Measurements from ENCODE around the gene TEKT1. TPM values are rescaled to one million over a fixed set of nuclear protein-coding genes. Genes with fewer than 3 reads are reported as not detected.

TEKT1 gene
- total and polyA plus RNA-seq, 2 experiments from 2014 or later = 0.07 TPM; not detected in 1

DNA sequence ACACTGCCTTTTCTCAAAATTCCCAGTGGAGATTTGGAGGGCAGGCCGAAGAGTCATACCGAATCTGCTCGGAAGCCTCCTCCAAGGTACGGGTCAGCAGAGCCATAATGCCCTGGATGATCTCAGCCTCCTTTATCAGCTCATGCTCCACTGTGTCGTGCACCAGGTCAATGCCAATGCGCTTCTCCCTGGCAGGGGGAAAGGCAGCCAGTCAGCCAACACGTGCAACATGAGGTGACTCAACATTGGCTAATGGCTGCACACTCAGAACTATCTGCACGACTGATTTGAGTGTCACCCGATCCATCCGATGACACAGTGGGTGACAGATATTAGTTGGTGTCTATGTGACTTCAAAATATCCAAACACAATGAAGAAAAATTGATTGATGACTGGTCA, 15.8 kb downstream of the TEKT1 start:
- H3K79me2 ChIP-seq = no peaks in the 10 kb centered on the region
- WGBS (ENCODE audit: low lambda C conversion rate, missing lambda C conversion rate) = 89% methylated on average over 10 of the region's 10 CpGs
- no peak overlapping the region for H2AFZ ChIP-seq
- H3K9me2 ChIP-seq (replicated peaks; ENCODE audit: insufficient read depth) = no peaks in the 10 kb centered on the region
- H4K20me1 ChIP-seq (ENCODE audit: insufficient read depth, poor library complexity, severe bottlenecking) = no peaks in the 10 kb centered on the region
- DNase-seq (ENCODE audit: low spot score) = no peak
- no peaks in the 10 kb centered on the region for H3K4me1 ChIP-seq (ENCODE audit: insufficient read depth)
- H3K36me3 ChIP-seq (replicated peaks; ENCODE audit: insufficient read depth, low read depth) = no peaks in the 10 kb centered on the region
- no peak overlapping the region for H3K4me3 ChIP-seq
- no peak overlapping the region for H3K4me2 ChIP-seq
- no peaks in the 10 kb centered on the region for H3K27me3 ChIP-seq
- TF ChIP-seq EZH2 (IDR thresholded peaks at IDR 0.05; ENCODE audit: borderline replicate concordance) (no peak), EZH2phosphoT487 (IDR thresholded peaks at IDR 0.05; ENCODE audit: low read depth, severe bottlenecking, unreplicated experiment) (no peak)
- TF ChIP-seq, protein P1, sequence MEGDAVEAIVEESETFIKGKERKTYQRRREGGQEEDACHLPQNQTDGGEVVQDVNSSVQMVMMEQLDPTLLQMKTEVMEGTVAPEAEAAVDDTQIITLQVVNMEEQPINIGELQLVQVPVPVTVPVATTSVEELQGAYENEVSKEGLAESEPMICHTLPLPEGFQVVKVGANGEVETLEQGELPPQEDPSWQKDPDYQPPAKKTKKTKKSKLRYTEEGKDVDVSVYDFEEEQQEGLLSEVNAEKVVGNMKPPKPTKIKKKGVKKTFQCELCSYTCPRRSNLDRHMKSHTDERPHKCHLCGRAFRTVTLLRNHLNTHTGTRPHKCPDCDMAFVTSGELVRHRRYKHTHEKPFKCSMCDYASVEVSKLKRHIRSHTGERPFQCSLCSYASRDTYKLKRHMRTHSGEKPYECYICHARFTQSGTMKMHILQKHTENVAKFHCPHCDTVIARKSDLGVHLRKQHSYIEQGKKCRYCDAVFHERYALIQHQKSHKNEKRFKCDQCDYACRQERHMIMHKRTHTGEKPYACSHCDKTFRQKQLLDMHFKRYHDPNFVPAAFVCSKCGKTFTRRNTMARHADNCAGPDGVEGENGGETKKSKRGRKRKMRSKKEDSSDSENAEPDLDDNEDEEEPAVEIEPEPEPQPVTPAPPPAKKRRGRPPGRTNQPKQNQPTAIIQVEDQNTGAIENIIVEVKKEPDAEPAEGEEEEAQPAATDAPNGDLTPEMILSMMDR (IDR thresholded peaks at IDR 0.05; ENCODE audit: poor library complexity) = no peak
- H3K27ac ChIP-seq = no peak overlapping the region
- no peaks in the 10 kb centered on the region for H3K9me3 ChIP-seq (ENCODE audit: low read depth)

GRCh38 chr17:6812295-6812694, 19.2 kb downstream of the TEKT1 start:
- H3K9me2 ChIP-seq (replicated peaks; ENCODE audit: insufficient read depth) = no peaks in the 10 kb centered on the region
- no peak overlapping the region for H3K4me2 ChIP-seq
- no peak overlapping the region for H2AFZ ChIP-seq
- H3K4me1 ChIP-seq (ENCODE audit: insufficient read depth) = no peaks in the 10 kb centered on the region
- no peak for DNase-seq (ENCODE audit: low spot score)
- no peaks in the 10 kb centered on the region for H3K36me3 ChIP-seq (replicated peaks; ENCODE audit: insufficient read depth, low read depth)
- H3K79me2 ChIP-seq = no peaks in the 10 kb centered on the region
- no peaks in the 10 kb centered on the region for H3K27me3 ChIP-seq
- TF ChIP-seq EZH2 (IDR thresholded peaks at IDR 0.05; ENCODE audit: borderline replicate concordance) (no peak), EZH2phosphoT487 (IDR thresholded peaks at IDR 0.05; ENCODE audit: low read depth, severe bottlenecking, unreplicated experiment) (no peak)
- TF ChIP-seq, protein P1 (IDR thresholded peaks at IDR 0.05; ENCODE audit: poor library complexity) = no peak
- 87% methylated on average over 9 of the region's 9 CpGs for WGBS (ENCODE audit: low lambda C conversion rate, missing lambda C conversion rate)
- no peaks in the 10 kb centered on the region for H3K9me3 ChIP-seq (ENCODE audit: low read depth)
- no peak overlapping the region for H3K27ac ChIP-seq
- H4K20me1 ChIP-seq (ENCODE audit: insufficient read depth, poor library complexity, severe bottlenecking) = no peaks in the 10 kb centered on the region
- H3K4me3 ChIP-seq = no peak overlapping the region

GRCh38 chr17:6811510-6811909, 20.0 kb downstream of the TEKT1 start:
- Histone ChIP-seq H3K27me3 (no peaks in the 10 kb centered on the region), H3K9me3 (ENCODE audit: low read depth) (no peaks in the 10 kb centered on the region), H3K4me1 (ENCODE audit: insufficient read depth) (no peaks in the 10 kb centered on the region), H3K79me2 (no peaks in the 10 kb centered on the region), H3K36me3 (replicated peaks; ENCODE audit: insufficient read depth, low read depth) (no peaks in the 10 kb centered on the region), H2AFZ (no peak overlapping the region), H4K20me1 (ENCODE audit: insufficient read depth, poor library complexity, severe bottlenecking) (no peaks in the 10 kb centered on the region), H3K27ac (no peak overlapping the region), H3K4me2 (no peak overlapping the region), H3K4me3 (no peak overlapping the region), H3K9me2 (replicated peaks; ENCODE audit: insufficient read depth) (no peaks in the 10 kb centered on the region)
- WGBS (ENCODE audit: low lambda C conversion rate, missing lambda C conversion rate) = 91% methylated on average over 9 of the region's 9 CpGs
- no peak for DNase-seq (ENCODE audit: low spot score)
- TF ChIP-seq EZH2phosphoT487 (IDR thresholded peaks at IDR 0.05; ENCODE audit: low read depth, severe bottlenecking, unreplicated experiment) = no peak
- no peak for TF ChIP-seq EZH2 (IDR thresholded peaks at IDR 0.05; ENCODE audit: borderline replicate concordance)
- TF ChIP-seq, protein P1 (IDR thresholded peaks at IDR 0.05; ENCODE audit: poor library complexity) = no peak

All from hepatocyte (in vitro differentiated cells).